Neural progenitor cell (in vitro differentiated cells): ENCODE results near the gene PRDM15.

Experiments
- CTCF ChIP-seq: fragments of 200-600 bp; sonication (generic); IDR thresholded peaks from 2 replicates; pipeline ENCODE4 v1.5.1; 2017; ENCODE audit warnings: antibody characterized with exemption, mild to moderate bottlenecking
- EZH2 ChIP-seq: fragments of 200-600 bp; sonication (generic); IDR thresholded peaks from 2 replicates; pipeline ENCODE4 v1.6.1; 2017; ENCODE audit warnings: antibody characterized with exemption, mild to moderate bottlenecking, moderate library complexity
- EZH2phosphoT487 ChIP-seq: fragments of 200-600 bp; sonication (generic); IDR thresholded peaks from 2 replicates; pipeline ENCODE4 v1.6.1; 2017; ENCODE audit warnings: antibody characterized with exemption

GRCh38 chr21:41749286-41749685 lies 129.9 kb downstream of the PRDM15 start:
- TF ChIP-seq CTCF (no peak), EZH2 (no peak), EZH2phosphoT487 (no peak)
